HEK293 (cell line): ENCODE results near the gene TMED6.

ENCODE experiments used
- CTCF ChIA-PET: fragments of 350-600 bp; formaldehyde crosslinking; extraction: SDS; loops from one replicate; lab custom pipeline; 2021; ENCODE audit warnings: antibody characterized with exemption; lab: Yijun Ruan, JAX
- POLR2A ChIA-PET: fragments of 300-600 bp; formaldehyde crosslinking; extraction: SDS; loops from one replicate; lab custom pipeline; 2020; ENCODE audit warnings: antibody characterized with exemption, inconsistent platforms; lab: Yijun Ruan, JAX
- H3K27ac ChIP-seq: fragments of 200-500 bp; sonication (Bioruptor generic); 2 replicates; pipeline ENCODE4 v1.5.1; 2014; ENCODE audit warnings: low read depth, low read length, control low read depth, inconsistent platforms; ENCODE audit errors: extremely low read depth
- H3K36me3 ChIP-seq, 2 experiments: fragments of 200-500 bp in 1 of 2; sonication (Bioruptor generic) in 1 of 2; 1 replicate in 1 of 2; 2 replicates in 1 of 2; pipeline ENCODE4 v1.5.1; 2014 to 2017; ENCODE audit warnings: inconsistent platforms in 2 of 2, low read length in 2 of 2; ENCODE audit not compliant: control insufficient read depth in 2 of 2, insufficient read depth in 1 of 2
- H3K4me1 ChIP-seq: fragments of 200-500 bp; sonication (Bioruptor generic); 2 replicates; pipeline ENCODE4 v1.5.1; 2014; ENCODE audit warnings: mild to moderate bottlenecking, low read length, inconsistent platforms; ENCODE audit not compliant: control insufficient read depth, insufficient read depth
- H3K4me3 ChIP-seq: 2 replicates; pipeline ENCODE4 v1.5.1; 2011; ENCODE audit warnings: low read depth, mild to moderate bottlenecking, control low read depth, low read length, moderate library complexity
- H3K9me3 ChIP-seq: fragments of 200-500 bp; sonication (Bioruptor generic); 2 replicates; pipeline ENCODE4 v1.5.1; 2014; ENCODE audit warnings: low read depth, low read length, inconsistent platforms; ENCODE audit not compliant: control insufficient read depth, insufficient read depth
- EGR2 ChIP-seq: fragments of 450-650 bp; formaldehyde crosslinking; IDR thresholded peaks from 2 replicates; pipeline ENCODE4 v1.5.1; 2016; ENCODE audit warnings: low read depth, missing biosample characterization, missing genetic modification characterization
- MYNN ChIP-seq: fragments of 450-650 bp; formaldehyde crosslinking; IDR thresholded peaks from 2 replicates; pipeline ENCODE4 v1.5.1; 2016; ENCODE audit warnings: missing biosample characterization, missing genetic modification characterization, borderline replicate concordance
- SP2 ChIP-seq: fragments of 450-650 bp; formaldehyde crosslinking; IDR thresholded peaks from 2 replicates; pipeline ENCODE4 v1.5.1; 2016; ENCODE audit warnings: missing biosample characterization, missing genetic modification characterization
- WT1 ChIP-seq: fragments of 450-650 bp; formaldehyde crosslinking; IDR thresholded peaks from 2 replicates; pipeline ENCODE4 v1.5.1; 2016; ENCODE audit warnings: missing biosample characterization, missing genetic modification characterization
- ZNF23 ChIP-seq: fragments of 450-650 bp; formaldehyde crosslinking; IDR thresholded peaks from 2 replicates; pipeline ENCODE4 v1.5.1; 2016; ENCODE audit warnings: missing biosample characterization, missing genetic modification characterization, borderline replicate concordance
- ZNF398 ChIP-seq: fragments of 450-650 bp; formaldehyde crosslinking; IDR thresholded peaks from 2 replicates; pipeline ENCODE4 v1.5.1; 2017; ENCODE audit warnings: missing biosample characterization, missing genetic modification characterization
- ZNF529 ChIP-seq: fragments of 450-650 bp; formaldehyde crosslinking; IDR thresholded peaks from 2 replicates; pipeline ENCODE4 v1.5.1; 2017; ENCODE audit warnings: missing genetic modification characterization, missing biosample characterization; ENCODE audit not compliant: insufficient replicate concordance
- ZNF571 ChIP-seq: fragments of 450-650 bp; formaldehyde crosslinking; IDR thresholded peaks from 2 replicates; pipeline ENCODE4 v1.5.0; 2017; ENCODE audit warnings: missing biosample characterization, missing genetic modification characterization
- ZNF621 ChIP-seq: fragments of 450-650 bp; formaldehyde crosslinking; IDR thresholded peaks from 2 replicates; pipeline ENCODE4 v1.5.1; 2017; ENCODE audit warnings: missing biosample characterization, missing genetic modification characterization
- ZNF623 ChIP-seq: fragments of 450-650 bp; formaldehyde crosslinking; IDR thresholded peaks from 2 replicates; pipeline ENCODE4 v1.5.1; 2016; ENCODE audit warnings: missing biosample characterization, missing genetic modification characterization
- ZNF707 ChIP-seq: fragments of 450-650 bp; formaldehyde crosslinking; IDR thresholded peaks from 2 replicates; pipeline ENCODE4 v1.5.1; 2016; ENCODE audit warnings: missing biosample characterization, missing genetic modification characterization
- ZNF747 ChIP-seq: fragments of 450-650 bp; formaldehyde crosslinking; IDR thresholded peaks from 2 replicates; pipeline ENCODE4 v1.5.1; 2016; ENCODE audit warnings: missing biosample characterization, missing genetic modification characterization
- TF ChIP-seq, protein P1 (sequence below): fragments of 450-650 bp; formaldehyde crosslinking; IDR thresholded peaks from 2 replicates; pipeline ENCODE4 v1.5.1; 2016; ENCODE audit warnings: missing biosample characterization, missing genetic modification characterization, borderline replicate concordance
- TF ChIP-seq, protein P2 (sequence below): fragments of 450-650 bp; formaldehyde crosslinking; IDR thresholded peaks from 2 replicates; pipeline ENCODE4 v1.5.1; 2016; ENCODE audit warnings: missing biosample characterization, missing genetic modification characterization
- TF ChIP-seq, protein P3 (sequence below): fragments of 450-650 bp; formaldehyde crosslinking; IDR thresholded peaks from 2 replicates; pipeline ENCODE4; 2016; ENCODE audit warnings: missing biosample characterization, missing genetic modification characterization
- TF ChIP-seq, protein P4 (sequence below): fragments of 450-650 bp; formaldehyde crosslinking; IDR thresholded peaks from 2 replicates; pipeline ENCODE4 v1.5.1; 2016; ENCODE audit warnings: missing biosample characterization, missing genetic modification characterization
- TF ChIP-seq, protein P5 (sequence below): fragments of 450-650 bp; formaldehyde crosslinking; IDR thresholded peaks from 2 replicates; pipeline ENCODE4 v1.5.1; 2017; ENCODE audit warnings: missing biosample characterization, missing genetic modification characterization
- TF ChIP-seq, protein P6 (sequence below): fragments of 450-650 bp; formaldehyde crosslinking; optimal IDR thresholded peaks from 2 replicates; pipeline ENCODE3; 2016; ENCODE audit warnings: missing biosample characterization, mild to moderate bottlenecking, missing genetic modification characterization

Gene TMED6

GRCh38 chr16:69324585-69325253, 26.9 kb downstream of the TMED6 start (continued):
- TF ChIP-seq, protein P1, sequence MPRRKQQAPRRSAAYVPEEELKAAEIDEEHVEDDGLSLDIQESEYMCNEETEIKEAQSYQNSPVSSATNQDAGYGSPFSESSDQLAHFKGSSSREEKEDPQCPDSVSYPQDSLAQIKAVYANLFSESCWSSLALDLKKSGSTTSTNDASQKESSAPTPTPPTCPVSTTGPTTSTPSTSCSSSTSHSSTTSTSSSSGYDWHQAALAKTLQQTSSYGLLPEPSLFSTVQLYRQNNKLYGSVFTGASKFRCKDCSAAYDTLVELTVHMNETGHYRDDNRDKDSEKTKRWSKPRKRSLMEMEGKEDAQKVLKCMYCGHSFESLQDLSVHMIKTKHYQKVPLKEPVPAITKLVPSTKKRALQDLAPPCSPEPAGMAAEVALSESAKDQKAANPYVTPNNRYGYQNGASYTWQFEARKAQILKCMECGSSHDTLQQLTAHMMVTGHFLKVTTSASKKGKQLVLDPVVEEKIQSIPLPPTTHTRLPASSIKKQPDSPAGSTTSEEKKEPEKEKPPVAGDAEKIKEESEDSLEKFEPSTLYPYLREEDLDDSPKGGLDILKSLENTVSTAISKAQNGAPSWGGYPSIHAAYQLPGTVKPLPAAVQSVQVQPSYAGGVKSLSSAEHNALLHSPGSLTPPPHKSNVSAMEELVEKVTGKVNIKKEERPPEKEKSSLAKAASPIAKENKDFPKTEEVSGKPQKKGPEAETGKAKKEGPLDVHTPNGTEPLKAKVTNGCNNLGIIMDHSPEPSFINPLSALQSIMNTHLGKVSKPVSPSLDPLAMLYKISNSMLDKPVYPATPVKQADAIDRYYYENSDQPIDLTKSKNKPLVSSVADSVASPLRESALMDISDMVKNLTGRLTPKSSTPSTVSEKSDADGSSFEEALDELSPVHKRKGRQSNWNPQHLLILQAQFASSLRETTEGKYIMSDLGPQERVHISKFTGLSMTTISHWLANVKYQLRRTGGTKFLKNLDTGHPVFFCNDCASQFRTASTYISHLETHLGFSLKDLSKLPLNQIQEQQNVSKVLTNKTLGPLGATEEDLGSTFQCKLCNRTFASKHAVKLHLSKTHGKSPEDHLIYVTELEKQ: no peak
- TF ChIP-seq SP2 (tag by site-specific recombination): peak; percentile 27; the same call in 1 of the 2 replicates
- no peak for TF ChIP-seq EGR2
- no peak for TF ChIP-seq ZNF529 (tag by site-specific recombination)
- no peak for TF ChIP-seq ZNF621 (tag by site-specific recombination)
- TF ChIP-seq, protein P2, sequence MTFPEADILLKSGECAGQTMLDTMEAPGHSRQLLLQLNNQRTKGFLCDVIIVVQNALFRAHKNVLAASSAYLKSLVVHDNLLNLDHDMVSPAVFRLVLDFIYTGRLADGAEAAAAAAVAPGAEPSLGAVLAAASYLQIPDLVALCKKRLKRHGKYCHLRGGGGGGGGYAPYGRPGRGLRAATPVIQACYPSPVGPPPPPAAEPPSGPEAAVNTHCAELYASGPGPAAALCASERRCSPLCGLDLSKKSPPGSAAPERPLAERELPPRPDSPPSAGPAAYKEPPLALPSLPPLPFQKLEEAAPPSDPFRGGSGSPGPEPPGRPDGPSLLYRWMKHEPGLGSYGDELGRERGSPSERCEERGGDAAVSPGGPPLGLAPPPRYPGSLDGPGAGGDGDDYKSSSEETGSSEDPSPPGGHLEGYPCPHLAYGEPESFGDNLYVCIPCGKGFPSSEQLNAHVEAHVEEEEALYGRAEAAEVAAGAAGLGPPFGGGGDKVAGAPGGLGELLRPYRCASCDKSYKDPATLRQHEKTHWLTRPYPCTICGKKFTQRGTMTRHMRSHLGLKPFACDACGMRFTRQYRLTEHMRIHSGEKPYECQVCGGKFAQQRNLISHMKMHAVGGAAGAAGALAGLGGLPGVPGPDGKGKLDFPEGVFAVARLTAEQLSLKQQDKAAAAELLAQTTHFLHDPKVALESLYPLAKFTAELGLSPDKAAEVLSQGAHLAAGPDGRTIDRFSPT (tag by site-specific recombination): no peak
- peak; percentile 90 for TF ChIP-seq MYNN (tag by site-specific recombination)
- TF ChIP-seq, all 188 proteins: peak for 2

DNA sequence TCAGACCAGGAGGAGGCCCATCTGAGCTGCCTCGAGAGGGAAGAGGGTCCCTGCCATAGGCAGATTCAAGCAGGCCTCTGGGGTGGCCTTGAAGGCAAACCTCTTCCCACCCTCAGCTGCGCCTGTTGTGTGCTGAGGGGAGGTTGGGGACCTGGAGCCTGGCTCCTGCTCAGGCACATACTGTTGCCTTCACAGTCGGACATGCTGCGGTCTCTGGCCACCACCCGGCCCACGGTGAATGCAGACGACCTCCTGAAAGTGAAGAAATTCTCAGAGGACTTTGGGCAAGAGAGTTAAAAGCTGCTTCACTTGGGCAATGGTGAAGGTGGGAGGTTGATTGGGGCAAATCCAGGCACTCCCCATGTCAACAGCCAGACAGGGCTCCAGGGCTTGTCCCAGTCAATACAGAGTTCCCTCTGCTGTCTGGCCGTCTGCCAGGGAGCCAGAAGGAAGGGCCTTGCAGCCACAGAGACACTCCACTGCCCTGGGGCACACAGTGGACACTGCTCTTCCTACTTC, 27.5 kb downstream of the TMED6 start:
- H3K36me3 ChIP-seq: peaks cover 25 to 95% of the 10 kb centered on the region in 2 experiments; a peak in 2 of 3 replicates
- CTCF ChIA-PET: no interaction called here
- POLR2A ChIA-PET: interaction anchor here (0.6 to 1.2 kb wide), 2 partner anchors 9 to 12 kb away, joined by 3 to 6 read pairs; no protein-coding TSS in a partner anchor
- H3K4me1 ChIP-seq: peaks cover 8% of the 10 kb centered on the region
- no peaks in the 10 kb centered on the region for H3K9me3 ChIP-seq
- no peak overlapping the region for H3K4me3 ChIP-seq
- peak overlapping the region; percentile 50 for H3K27ac ChIP-seq
- no peak for TF ChIP-seq ZNF623 (tag by site-specific recombination)
- no peak for TF ChIP-seq ZNF747 (tag by site-specific recombination)
- TF ChIP-seq ZNF571 (tag by site-specific recombination): no peak
- TF ChIP-seq, protein P3, sequence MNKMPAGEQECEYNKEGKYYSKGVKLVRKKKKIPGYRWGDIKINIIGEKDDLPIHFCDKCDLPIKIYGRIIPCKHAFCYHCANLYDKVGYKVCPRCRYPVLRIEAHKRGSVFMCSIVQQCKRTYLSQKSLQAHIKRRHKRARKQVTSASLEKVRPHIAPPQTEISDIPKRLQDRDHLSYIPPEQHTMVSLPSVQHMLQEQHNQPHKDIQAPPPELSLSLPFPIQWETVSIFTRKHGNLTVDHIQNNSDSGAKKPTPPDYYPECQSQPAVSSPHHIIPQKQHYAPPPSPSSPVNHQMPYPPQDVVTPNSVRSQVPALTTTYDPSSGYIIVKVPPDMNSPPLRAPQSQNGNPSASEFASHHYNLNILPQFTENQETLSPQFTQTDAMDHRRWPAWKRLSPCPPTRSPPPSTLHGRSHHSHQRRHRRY (tag by site-specific recombination): no peak
- no peak for TF ChIP-seq WT1 (tag by site-specific recombination)
- TF ChIP-seq, protein P4, sequence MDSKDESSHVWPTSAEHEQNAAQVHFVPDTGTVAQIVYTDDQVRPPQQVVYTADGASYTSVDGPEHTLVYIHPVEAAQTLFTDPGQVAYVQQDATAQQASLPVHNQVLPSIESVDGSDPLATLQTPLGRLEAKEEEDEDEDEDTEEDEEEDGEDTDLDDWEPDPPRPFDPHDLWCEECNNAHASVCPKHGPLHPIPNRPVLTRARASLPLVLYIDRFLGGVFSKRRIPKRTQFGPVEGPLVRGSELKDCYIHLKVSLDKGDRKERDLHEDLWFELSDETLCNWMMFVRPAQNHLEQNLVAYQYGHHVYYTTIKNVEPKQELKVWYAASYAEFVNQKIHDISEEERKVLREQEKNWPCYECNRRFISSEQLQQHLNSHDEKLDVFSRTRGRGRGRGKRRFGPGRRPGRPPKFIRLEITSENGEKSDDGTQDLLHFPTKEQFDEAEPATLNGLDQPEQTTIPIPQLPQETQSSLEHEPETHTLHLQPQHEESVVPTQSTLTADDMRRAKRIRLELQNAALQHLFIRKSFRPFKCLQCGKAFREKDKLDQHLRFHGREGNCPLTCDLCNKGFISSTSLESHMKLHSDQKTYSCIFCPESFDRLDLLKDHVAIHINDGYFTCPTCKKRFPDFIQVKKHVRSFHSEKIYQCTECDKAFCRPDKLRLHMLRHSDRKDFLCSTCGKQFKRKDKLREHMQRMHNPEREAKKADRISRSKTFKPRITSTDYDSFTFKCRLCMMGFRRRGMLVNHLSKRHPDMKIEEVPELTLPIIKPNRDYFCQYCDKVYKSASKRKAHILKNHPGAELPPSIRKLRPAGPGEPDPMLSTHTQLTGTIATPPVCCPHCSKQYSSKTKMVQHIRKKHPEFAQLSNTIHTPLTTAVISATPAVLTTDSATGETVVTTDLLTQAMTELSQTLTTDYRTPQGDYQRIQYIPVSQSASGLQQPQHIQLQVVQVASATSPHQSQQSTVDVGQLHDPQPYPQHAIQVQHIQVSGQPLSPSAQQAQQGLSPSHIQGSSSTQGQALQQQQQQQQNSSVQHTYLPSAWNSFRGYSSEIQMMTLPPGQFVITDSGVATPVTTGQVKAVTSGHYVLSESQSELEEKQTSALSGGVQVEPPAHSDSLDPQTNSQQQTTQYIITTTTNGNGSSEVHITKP (tag by site-specific recombination): peak; percentile 61
- no peak for TF ChIP-seq ZNF707 (tag by site-specific recombination)
- TF ChIP-seq, protein P5, sequence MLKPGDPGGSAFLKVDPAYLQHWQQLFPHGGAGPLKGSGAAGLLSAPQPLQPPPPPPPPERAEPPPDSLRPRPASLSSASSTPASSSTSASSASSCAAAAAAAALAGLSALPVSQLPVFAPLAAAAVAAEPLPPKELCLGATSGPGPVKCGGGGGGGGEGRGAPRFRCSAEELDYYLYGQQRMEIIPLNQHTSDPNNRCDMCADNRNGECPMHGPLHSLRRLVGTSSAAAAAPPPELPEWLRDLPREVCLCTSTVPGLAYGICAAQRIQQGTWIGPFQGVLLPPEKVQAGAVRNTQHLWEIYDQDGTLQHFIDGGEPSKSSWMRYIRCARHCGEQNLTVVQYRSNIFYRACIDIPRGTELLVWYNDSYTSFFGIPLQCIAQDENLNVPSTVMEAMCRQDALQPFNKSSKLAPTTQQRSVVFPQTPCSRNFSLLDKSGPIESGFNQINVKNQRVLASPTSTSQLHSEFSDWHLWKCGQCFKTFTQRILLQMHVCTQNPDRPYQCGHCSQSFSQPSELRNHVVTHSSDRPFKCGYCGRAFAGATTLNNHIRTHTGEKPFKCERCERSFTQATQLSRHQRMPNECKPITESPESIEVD (tag by site-specific recombination): no peak
- TF ChIP-seq, protein P6, sequence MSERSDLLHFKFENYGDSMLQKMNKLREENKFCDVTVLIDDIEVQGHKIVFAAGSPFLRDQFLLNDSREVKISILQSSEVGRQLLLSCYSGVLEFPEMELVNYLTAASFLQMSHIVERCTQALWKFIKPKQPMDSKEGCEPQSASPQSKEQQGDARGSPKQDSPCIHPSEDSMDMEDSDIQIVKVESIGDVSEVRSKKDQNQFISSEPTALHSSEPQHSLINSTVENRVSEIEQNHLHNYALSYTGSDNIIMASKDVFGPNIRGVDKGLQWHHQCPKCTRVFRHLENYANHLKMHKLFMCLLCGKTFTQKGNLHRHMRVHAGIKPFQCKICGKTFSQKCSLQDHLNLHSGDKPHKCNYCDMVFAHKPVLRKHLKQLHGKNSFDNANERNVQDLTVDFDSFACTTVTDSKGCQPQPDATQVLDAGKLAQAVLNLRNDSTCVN (tag by site-specific recombination): no peak
- no peak for TF ChIP-seq ZNF23 (tag by site-specific recombination)
- no peak for TF ChIP-seq ZNF398 (tag by site-specific recombination)
